T-helper 9 cell (primary cell): Measurements from ENCODE around the gene LRATD1.

ENCODE experiments used
- DNase-seq: peaks from one replicate; pipeline ENCODE4 v3.0.0-alpha.2; 2020

LRATD1 gene

GRCh38 chr2:14633461-14634181 is 1.1 kb downstream of the LRATD1 start:
- DNase-seq = no peak

GRCh38 chr2:14634182-14634488 is 1.6 kb downstream of the LRATD1 start:
- no peak for DNase-seq

GRCh38 chr2:14634489-14635390 is 2.2 kb downstream of the LRATD1 start:
- no peak for DNase-seq

- no peak for DNase-seq
These were observed 2.9 kb downstream of the LRATD1 start for GRCh38 chr2:14635391-14635871.

GRCh38 chr2:14638488-14638887 is 6.0 kb downstream of the LRATD1 start:
- no peak for DNase-seq

- DNase-seq = no peak
These were observed 8.6 kb downstream of the LRATD1 start for GRCh38 chr2:14641116-14641515.

- DNase-seq = no peak
These were observed 10.0 kb downstream of the LRATD1 start for GRCh38 chr2:14642499-14642898.

GRCh38 chr2:14647714-14648113 is 15.2 kb downstream of the LRATD1 start:
- DNase-seq = no peak

GRCh38 chr2:14650066-14650465 is 17.5 kb downstream of the LRATD1 start:
- no peak for DNase-seq

- no peak for DNase-seq
These were observed 22.3 kb downstream of the LRATD1 start for GRCh38 chr2:14654835-14655282.

- DNase-seq = no peak
These were observed 23.6 kb downstream of the LRATD1 start for GRCh38 chr2:14656146-14656545.

- DNase-seq = no peak
These were observed 28.6 kb downstream of the LRATD1 start for GRCh38 chr2:14661163-14661562.

GRCh38 chr2:14673351-14673875 is 40.9 kb downstream of the LRATD1 start:
- no peak for DNase-seq

- no peak for DNase-seq
These were observed 43.0 kb downstream of the LRATD1 start for GRCh38 chr2:14675489-14675888.

- DNase-seq = no peak
These were observed 43.9 kb downstream of the LRATD1 start for GRCh38 chr2:14676371-14676770.

GRCh38 chr2:14677039-14677438 is 44.5 kb downstream of the LRATD1 start:
- no peak for DNase-seq

- no peak for DNase-seq
These were observed 46.2 kb downstream of the LRATD1 start for GRCh38 chr2:14678761-14679160.

- no peak for DNase-seq
These were observed 49.1 kb downstream of the LRATD1 start for GRCh38 chr2:14681608-14682007.
